GM19043 (cell line): ENCODE measurements around the gene NEK8.

Source experiments
- ATAC-seq: cut with Tn5 transposase; IDR thresholded peaks from one replicate; pipeline ENCODE4 v1.9.1; 2021; ENCODE audit warnings: low read depth; ENCODE audit not compliant: unreplicated experiment

NEK8 gene

GRCh38 chr17:28743243-28744103 lies 14.9 kb downstream of the NEK8 start, which contains the start of gene TRAF4:
Gene TRAF4, plus strand, starts transcription at chr17:28744011. Its CDS starts 102 bp downstream, at chr17:28744113.
- peak; percentile 45 for ATAC-seq

DNA sequence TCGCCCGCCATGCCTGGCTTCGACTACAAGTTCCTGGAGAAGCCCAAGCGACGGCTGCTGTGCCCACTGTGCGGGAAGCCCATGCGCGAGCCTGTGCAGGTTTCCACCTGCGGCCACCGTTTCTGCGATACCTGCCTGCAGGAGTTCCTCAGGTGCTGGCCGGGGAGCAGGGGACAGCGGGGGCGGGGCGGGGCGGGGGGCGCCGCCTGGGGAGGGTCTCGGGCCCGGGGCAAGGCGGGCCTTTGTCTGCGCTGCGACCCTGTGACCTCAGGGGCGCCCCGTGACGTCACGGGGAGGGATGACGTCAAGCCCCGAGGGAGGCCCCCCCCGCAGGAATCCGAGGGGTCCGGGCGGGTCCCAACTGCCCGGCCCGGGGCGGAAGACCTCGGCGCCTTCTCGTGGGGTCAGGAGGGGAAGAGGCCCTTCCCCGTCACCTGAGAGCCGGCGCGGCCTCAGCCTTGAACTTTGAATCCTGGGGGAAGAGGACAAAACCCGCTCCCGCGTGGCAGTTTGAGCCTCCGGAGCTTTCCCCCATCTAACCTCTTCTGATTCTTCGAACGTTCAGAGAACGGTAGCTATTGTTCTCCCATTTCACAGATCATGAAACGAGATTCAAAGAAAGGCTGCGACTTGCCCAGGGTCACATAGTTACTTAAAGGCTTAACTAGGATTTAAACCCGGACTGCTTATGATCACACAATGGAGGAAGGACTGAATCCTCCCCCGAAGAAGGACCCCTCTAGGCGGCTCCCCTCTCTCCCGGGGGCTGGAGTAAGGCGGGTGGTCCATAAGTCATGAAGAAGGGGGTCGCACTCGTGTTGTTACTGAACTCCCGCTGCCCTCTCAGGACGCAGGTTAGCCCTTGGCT lies 15.8 kb downstream of the NEK8 start:
- ATAC-seq, result no peak

DNA sequence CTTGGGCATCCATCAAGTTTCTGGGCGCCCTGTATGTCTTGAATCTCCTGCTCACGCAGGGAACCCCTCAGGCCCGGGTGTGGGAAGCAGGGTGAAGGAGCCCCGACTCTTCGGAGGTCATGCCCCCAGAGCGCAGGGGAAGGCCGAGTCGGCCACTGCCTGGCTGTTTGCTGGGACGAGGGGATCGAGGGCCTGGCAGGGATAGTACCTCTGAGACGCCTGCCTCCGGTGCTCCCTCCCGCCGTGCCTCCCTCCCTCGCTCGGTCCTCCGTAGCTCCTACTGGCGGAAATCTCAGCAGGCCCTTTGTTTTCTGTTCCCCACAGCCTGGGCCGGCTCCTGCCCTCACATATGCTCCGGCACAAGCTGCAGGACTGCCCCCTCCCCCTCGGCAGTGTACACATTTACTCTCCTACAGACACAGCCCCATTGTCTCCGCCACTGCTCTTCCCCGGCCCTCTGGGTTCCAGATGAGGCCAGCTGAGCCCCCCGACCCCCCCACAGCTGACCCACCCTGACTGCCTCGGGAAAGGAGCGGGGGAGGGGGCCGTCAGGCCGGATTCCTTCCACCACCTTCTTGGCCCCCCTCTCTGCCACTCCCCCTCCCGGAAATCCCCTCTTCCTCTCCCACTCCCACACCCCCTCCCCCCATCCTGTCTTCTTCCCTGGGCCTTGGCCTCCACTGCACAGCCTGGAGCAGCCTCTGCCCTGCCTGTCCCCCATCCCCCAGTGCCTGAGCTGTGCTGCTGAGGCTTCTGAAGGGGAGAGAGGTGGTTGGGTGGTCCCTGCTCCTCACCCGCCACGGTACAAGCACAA lies 16.6 kb downstream of the NEK8 start:
- ATAC-seq, result no peak

DNA sequence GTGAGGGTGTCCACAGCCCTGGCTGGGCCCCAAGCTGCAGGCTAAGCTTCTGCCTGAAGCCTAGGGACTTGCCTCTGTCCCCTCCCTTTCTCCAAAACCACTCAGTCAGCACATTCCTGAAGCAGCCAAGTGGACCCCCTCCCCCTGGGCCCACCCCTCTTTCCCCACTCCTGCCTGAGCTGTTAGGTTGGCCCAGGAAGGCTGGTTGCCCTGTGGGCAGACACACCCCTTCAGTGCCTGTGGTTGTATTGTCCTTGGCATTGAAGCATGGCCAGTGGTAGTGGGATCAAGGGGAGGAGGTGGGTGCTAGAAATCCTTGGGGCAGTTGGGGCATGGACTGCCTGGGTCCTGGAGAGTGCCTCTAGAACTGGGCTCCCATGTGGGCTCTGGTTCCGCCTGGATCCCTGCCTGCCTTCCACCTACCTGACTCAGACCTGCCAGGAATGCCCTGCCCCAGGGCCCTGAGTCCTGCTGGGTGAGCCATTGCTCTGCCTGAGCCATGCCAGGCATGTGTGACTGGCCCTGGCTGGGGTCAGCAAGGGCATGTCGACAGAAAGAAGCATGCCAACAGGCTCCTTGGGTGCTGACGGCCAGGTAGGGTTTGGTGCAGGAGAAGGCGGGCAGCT lies 17.3 kb downstream of the NEK8 start:
- ATAC-seq, result no peak

- ATAC-seq, result no peak
These were observed 18.0 kb downstream of the NEK8 start for GRCh38 chr17:28746611-28747050.

DNA sequence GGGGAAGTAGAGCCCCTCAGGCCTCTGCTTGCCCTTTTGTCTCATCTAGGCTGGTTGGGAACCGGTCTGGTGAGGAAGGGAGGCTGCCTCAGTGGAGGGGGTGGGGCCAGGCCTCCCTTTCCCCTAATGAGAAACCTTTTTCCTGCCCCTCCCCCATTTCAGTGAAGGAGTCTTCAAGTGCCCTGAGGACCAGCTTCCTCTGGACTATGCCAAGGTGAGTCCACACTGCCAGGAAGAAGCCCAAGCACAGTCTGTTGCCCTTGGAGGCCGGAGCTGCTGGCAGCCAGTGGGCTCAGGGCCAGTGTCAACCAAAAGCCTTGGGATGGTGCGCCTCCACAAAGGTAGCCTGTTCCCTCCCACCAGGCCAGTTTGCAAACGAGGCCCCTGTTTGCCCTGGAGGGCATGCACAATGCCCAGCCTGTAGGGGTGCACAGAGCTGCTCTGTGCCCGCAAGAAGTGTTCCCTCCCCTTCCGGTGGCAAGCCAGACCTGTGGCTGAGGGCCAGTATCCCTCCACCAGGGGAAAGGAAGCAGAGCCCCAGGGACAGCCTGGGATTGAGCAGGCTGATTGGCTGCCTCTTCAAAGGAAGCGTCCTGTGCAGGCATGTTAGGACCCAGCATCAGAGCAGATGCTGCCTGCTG lies 18.6 kb downstream of the NEK8 start:
- no peak for ATAC-seq

DNA sequence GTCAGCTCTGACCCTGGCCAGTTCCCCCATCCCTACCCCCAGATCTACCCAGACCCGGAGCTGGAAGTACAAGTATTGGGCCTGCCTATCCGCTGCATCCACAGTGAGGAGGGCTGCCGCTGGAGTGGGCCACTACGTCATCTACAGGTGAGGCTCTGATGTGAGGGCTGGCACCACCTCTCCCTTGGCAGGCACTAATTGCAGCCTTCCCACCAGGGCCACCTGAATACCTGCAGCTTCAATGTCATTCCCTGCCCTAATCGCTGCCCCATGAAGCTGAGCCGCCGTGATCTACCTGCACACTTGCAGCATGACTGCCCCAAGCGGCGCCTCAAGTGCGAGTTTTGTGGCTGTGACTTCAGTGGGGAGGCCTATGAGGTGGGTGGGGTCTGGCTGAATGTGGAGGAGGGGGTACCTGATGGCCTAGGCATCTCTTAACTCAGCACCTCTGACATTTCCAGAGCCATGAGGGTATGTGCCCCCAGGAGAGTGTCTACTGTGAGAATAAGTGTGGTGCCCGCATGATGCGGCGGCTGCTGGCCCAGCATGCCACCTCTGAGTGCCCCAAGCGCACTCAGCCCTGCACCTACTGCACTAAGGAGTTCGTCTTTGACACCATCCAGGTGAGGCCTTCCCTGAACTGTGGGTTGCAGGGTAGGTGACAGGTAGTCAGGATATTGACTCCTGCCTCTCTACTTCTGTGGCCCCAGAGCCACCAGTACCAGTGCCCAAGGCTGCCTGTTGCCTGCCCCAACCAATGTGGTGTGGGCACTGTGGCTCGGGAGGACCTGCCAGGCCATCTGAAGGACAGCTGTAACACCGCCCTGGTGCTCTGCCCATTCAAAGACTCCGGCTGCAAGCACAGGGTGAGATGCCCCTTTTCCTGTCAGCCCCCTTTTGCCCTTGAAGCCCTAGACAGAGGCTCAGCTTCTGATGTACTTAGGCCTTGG lies 19.5 kb downstream of the NEK8 start:
- ATAC-seq, result no peak

GRCh38 chr17:28748852-28749515 lies 20.4 kb downstream of the NEK8 start:
- no peak for ATAC-seq

DNA sequence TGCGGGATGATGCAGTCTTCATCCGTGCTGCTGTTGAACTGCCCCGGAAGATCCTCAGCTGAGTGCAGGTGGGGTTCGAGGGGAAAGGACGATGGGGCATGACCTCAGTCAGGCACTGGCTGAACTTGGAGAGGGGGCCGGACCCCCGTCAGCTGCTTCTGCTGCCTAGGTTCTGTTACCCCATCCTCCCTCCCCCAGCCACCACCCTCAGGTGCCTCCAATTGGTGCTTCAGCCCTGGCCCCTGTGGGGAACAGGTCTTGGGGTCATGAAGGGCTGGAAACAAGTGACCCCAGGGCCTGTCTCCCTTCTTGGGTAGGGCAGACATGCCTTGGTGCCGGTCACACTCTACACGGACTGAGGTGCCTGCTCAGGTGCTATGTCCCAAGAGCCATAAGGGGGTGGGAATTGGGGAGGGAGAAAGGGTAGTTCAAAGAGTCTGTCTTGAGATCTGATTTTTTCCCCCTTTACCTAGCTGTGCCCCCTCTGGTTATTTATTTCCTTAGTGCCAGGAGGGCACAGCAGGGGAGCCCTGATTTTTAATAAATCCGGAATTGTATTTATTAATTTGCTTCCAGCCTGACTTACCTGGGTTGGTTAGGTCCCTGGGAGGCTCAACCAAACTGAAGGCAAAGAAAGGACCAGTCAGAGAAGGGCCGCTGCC lies 21.1 kb downstream of the NEK8 start:
- no peak for ATAC-seq

- peak; percentile 71 for ATAC-seq
These were observed 21.8 kb downstream of the NEK8 start for GRCh38 chr17:28750178-28751047.

GRCh38 chr17:28751600-28752366 lies 23.2 kb downstream of the NEK8 start:
- ATAC-seq, result no peak

- ATAC-seq, result no peak
These were observed 26.9 kb downstream of the NEK8 start for GRCh38 chr17:28755486-28755885.

- ATAC-seq, result no peak
These were observed 27.6 kb downstream of the NEK8 start for GRCh38 chr17:28756049-28756804.

- no peak for ATAC-seq
These were observed 30.0 kb downstream of the NEK8 start for GRCh38 chr17:28758411-28759121.
